Adrenal gland (tissue), 12 donors: Measurements from ENCODE around the gene AXIN1. TPM values are rescaled to one million over a fixed set of nuclear protein-coding genes. Genes with fewer than 3 reads are reported as not detected.

ENCODE experiments used
- DNase-seq, 7 donors: peaks; one replicate each; pipeline ENCODE4 v3.0.0-alpha.2; 2019 to 2020
- H3K27ac ChIP-seq, 5 donors: fragments of 200-600 bp; sonication (generic) in 4 of 5; 1 replicate in 3 of 5; 2 replicates in 2 of 5; pipeline versions ENCODE4 v1.5.1 to v1.8.0; 2016 to 2020; ENCODE audit warnings: mild to moderate bottlenecking in 1 of 5
- H3K27me3 ChIP-seq: fragments of 200-600 bp; 2 replicates; pipeline ENCODE4 v1.8.0; 2021
- H3K36me3 ChIP-seq, 2 donors: fragments of 200-600 bp; replicated peaks in 1 of 2; 1 replicate in 1 of 2; 2 replicates in 1 of 2; pipeline versions ENCODE4 v1.5.1 to v1.8.0; 2018 to 2022
- H3K4me1 ChIP-seq, 2 donors: fragments of 200-600 bp; replicated peaks in 1 of 2; 1 replicate in 1 of 2; 2 replicates in 1 of 2; pipeline versions ENCODE4 v1.5.1 to v1.8.0; 2018 to 2021
- H3K4me3 ChIP-seq, 4 donors: fragments of 200-600 bp; sonication (generic) in 3 of 4; one replicate each; pipeline ENCODE4 v1.5.1; 2016 to 2018
- H3K9me3 ChIP-seq, 3 donors: fragments of 200-600 bp; sonication (generic) in 1 of 3; replicated peaks in 1 of 3; 1 replicate in 2 of 3; 2 replicates in 1 of 3; pipeline versions ENCODE4 v1.5.1 to v1.8.0; 2016 to 2021
- POLR2A ChIP-seq, 2 donors: fragments of 450-650 bp; IDR thresholded peaks; one replicate each; pipeline ENCODE4 v1.6.1; 2017; ENCODE audit warnings: antibody characterized with exemption in 2 of 2, mild to moderate bottlenecking in 2 of 2, moderate library complexity in 1 of 2
- WGBS, 4 donors: extraction: QIAGEN DNeasy Blood & Tissue Kit in 2 of 4; methylation state at CpG; one replicate each; pipeline versions ENCODE4 v1.1.5 to v1.1.7; 2013 to 2017; 5-methylcytosine and 5-hydroxymethylcytosine counted together
- intact Hi-C, 2 donors: fragments of 100-400 bp; cut with DNase I; formaldehyde crosslinking; loops; one replicate each; pipeline versions ENCODE4 v1.14.1 to v1.15.0; 2022 to 2023
- polyA plus RNA-seq, 3 donors: library from polyadenylated mRNA; stranded (reverse); fragments of 200-250 nt in 2 of 3; fragments of 350-450 nt in 1 of 3; fragmentation: Illumina TruSeq in 1 of 3; extraction: RNeasy Lipid Tissue Mini Kit (QIAGEN cat#74804) in 1 of 3; gene quantifications; one replicate each; pipeline ENCODE4 v1.2.3, GENCODE V29; 2013 to 2014
- total RNA-seq, 9 donors: library from RNA; depleted of rRNA in 4 of 9; stranded (reverse); fragments of >200 nt in 4 of 9; fragments of 120-200 nt in 1 of 9; fragmentation: NEBNext Ultra II Directional in 1 of 9; extraction: Animal tissue kit (Norgen Biotek cat#: 25700) in 1 of 9; gene quantifications; one replicate each; pipeline versions ENCODE4 v1.1.0 to v1.2.4, GENCODE V29; 2013 to 2023
- TF ChIP-seq, protein P1 (sequence below), 6 experiments: fragments of 450-650 bp in 4 of 6; fragments of 200-600 bp in 2 of 6; sonication (generic) in 1 of 6; IDR thresholded peaks; 1 replicate in 5 of 6; 2 replicates in 1 of 6; pipeline versions ENCODE4 v1.5.1 to v1.8.0; 2016 to 2021; ENCODE audit warnings: antibody characterized with exemption in 6 of 6, mild to moderate bottlenecking in 2 of 6, moderate library complexity in 1 of 6
- donor health status: healthy with polysubstance abuse.
- donor health status: Bipolar disorder and iron deficiency.
- donor health status: DM: yes; HTN: yes; CAD: no.
- donor health status: DM: no; HTN: no; CAD: no.
- donor health status: DM: no; HTN: no; CAD: no.
- donor health status: DM: yes; HTN: yes; CAD: no.

The AXIN1 gene
- total and polyA plus RNA-seq, 12 donors, result 5.6 to 22.4 (median 16.2) TPM

DNA sequence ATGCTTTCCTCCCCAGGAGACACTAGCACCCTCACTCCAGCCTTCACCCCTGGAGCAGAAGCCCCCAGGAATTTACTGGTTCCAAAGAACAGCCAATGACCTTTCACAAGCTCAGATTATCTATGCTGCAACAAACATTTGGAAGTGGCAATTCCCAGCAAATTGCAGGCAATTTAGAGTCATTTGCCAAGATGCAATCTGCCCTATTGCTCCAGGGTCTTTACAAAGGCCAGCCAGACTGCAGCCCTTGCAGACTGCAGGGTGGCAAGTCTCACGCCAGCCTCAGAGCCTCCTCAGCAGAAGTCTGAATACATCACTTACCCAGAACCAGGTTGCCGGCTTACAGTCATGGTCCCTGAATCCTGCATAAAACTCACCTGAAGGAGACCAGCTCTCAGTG lies 21.8 kb downstream of the AXIN1 start:
- DNase-seq, result no peak
- Histone ChIP-seq H3K27me3 (no peaks in the 10 kb centered on the region), H3K36me3 (no peaks in the 10 kb centered on the region), H3K4me1 (peaks cover 14 to 29% of the 10 kb centered on the region in 2 donors), H3K4me3 (no peak overlapping the region), H3K9me3 (no peaks in the 10 kb centered on the region), H3K27ac (no peak overlapping the region)
- TF ChIP-seq, protein P1, sequence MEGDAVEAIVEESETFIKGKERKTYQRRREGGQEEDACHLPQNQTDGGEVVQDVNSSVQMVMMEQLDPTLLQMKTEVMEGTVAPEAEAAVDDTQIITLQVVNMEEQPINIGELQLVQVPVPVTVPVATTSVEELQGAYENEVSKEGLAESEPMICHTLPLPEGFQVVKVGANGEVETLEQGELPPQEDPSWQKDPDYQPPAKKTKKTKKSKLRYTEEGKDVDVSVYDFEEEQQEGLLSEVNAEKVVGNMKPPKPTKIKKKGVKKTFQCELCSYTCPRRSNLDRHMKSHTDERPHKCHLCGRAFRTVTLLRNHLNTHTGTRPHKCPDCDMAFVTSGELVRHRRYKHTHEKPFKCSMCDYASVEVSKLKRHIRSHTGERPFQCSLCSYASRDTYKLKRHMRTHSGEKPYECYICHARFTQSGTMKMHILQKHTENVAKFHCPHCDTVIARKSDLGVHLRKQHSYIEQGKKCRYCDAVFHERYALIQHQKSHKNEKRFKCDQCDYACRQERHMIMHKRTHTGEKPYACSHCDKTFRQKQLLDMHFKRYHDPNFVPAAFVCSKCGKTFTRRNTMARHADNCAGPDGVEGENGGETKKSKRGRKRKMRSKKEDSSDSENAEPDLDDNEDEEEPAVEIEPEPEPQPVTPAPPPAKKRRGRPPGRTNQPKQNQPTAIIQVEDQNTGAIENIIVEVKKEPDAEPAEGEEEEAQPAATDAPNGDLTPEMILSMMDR (IDR thresholded peaks at IDR 0.05), result no peak
- no peak for TF ChIP-seq POLR2A (IDR thresholded peaks at IDR 0.05)
- intact Hi-C loops, result no loop called here
- 61 to 74% (median 67%) methylated on average over 2 of the region's 2 CpGs; no CpG with 5 or more reads in 1 of the 4 donors for WGBS, 4 donors

DNA sequence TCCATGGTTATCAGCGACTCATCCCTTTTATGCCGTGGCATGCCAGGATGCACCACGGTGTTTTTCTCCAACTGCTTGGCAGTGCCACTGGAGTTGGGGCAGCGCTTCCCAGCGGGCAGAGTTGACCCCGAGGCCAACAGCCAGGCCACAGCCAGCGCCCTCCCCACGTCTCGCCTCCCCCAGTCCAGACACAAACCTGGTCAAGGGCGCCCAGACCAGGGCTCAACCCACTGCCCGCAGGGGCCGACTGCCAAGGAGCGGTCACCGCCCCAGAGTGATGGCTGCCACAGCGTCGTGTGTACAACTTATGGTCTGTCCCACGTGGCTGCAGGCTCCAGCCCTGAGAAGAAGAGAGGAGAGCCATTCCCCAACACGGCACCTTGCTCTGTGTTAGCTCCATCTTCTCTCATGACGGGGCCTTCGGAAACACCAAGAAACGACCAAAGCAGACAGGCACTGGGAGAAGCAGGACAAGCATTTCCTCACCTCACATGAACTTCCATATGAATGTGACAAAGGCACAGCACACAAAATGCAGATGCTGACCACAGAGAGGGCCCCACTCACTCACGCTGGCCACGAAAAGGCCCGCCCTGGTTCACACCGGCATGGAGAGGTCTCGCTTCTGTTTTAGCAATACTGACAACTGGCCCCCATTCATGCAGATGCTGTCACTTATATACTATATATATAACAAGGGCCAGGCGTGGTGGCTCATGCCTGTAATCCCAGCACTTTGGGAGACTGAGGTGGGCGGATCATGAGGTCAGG lies 27.0 kb downstream of the AXIN1 start:
- H3K27ac ChIP-seq, result no peak overlapping the region
- no peaks in the 10 kb centered on the region for H3K36me3 ChIP-seq
- 87 to 91% (median 89%) methylated on average over 18 to 28 of the region's 28 CpGs for WGBS, 4 donors
- peaks cover 14 to 16% of the 10 kb centered on the region in 2 donors for H3K4me1 ChIP-seq
- H3K9me3 ChIP-seq, result no peaks in the 10 kb centered on the region
- no peaks in the 10 kb centered on the region for H3K27me3 ChIP-seq
- DNase-seq, result no peak
- intact Hi-C loops, result no loop called here
- H3K4me3 ChIP-seq, result no peak overlapping the region
- TF ChIP-seq, protein P1 (IDR thresholded peaks at IDR 0.05), result no peak
- TF ChIP-seq POLR2A (IDR thresholded peaks at IDR 0.05), result no peak

DNA sequence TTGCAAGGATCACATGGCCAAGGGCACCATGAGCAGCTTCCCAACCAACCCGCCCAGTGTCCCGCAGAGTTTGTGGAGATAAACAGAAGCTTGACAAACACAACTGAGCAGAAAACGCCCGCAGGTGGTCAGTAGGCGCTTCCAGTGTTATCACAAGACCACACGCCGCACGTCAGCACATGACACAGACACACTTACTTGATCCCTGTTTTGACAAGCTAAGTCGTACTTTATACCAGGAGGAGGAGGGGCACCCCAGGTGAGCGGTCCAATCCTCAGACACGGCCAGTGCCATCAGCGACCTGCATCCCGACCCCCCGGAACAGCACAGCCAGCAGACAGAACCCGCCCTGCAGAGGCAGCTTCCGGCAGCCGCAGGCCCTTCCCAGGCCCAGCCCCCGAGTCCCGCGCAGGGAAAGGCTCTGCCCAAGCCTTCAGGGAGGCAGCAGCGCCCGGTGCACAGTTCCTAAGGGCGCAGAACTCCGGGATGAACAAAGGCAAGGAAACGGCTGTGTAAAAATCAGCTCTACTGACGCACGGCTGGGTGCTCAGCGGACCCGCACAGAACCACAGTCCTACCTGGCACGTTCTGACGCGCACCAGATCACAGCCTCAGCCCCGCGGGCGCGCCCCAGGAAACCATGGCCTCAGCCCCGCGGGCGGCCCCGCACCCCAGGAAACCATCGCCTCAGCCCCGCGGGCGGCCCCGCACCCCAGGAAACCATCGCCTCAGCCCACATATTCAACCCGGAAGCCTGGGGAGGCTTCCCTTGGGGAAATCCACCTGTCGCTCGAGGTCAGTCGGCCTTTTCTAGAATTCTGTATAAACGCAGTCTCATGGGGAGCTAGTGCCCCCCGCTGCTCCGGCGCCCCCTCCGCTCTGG lies 27.8 kb downstream of the AXIN1 start:
- Histone ChIP-seq H3K9me3 (no peaks in the 10 kb centered on the region), H3K4me1 (peaks cover 14 to 16% of the 10 kb centered on the region in 2 donors), H3K36me3 (no peaks in the 10 kb centered on the region), H3K27me3 (no peaks in the 10 kb centered on the region), H3K4me3 (no peak overlapping the region), H3K27ac (no peak overlapping the region)
- no peak for DNase-seq
- WGBS, 4 donors, result 72 to 84% (median 79%) methylated on average over 38 to 55 of the region's 55 CpGs
- intact Hi-C loops, result no loop called here
- TF ChIP-seq, protein P1 (IDR thresholded peaks at IDR 0.05), result no peak
- no peak for TF ChIP-seq POLR2A (IDR thresholded peaks at IDR 0.05)

DNA sequence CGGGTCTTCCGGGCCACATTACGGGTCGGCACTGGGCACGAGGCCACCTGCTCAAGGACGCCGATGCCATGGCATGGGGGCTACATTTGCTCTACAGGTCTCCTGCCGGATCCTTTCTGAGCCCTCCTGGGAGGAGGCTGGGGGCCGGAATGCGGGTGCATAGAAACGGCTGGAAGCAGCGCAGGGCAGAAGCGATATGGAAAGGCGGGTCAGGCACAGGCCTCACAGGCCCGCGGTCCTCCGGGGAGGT lies 28.4 kb downstream of the AXIN1 start:
- WGBS, 4 donors, result 87 to 93% (median 90%) methylated on average over 13 to 17 of the region's 17 CpGs
- Histone ChIP-seq H3K4me3 (no peak overlapping the region), H3K9me3 (no peaks in the 10 kb centered on the region), H3K27ac (no peak overlapping the region), H3K36me3 (no peaks in the 10 kb centered on the region), H3K27me3 (no peaks in the 10 kb centered on the region), H3K4me1 (peaks cover 14 to 16% of the 10 kb centered on the region in 2 donors)
- TF ChIP-seq, protein P1 (IDR thresholded peaks at IDR 0.05), result no peak
- no peak for TF ChIP-seq POLR2A (IDR thresholded peaks at IDR 0.05)
- DNase-seq, result no peak
- intact Hi-C loops, result no loop called here
